ENCODE measurements around the gene PLAC8.

DNA sequence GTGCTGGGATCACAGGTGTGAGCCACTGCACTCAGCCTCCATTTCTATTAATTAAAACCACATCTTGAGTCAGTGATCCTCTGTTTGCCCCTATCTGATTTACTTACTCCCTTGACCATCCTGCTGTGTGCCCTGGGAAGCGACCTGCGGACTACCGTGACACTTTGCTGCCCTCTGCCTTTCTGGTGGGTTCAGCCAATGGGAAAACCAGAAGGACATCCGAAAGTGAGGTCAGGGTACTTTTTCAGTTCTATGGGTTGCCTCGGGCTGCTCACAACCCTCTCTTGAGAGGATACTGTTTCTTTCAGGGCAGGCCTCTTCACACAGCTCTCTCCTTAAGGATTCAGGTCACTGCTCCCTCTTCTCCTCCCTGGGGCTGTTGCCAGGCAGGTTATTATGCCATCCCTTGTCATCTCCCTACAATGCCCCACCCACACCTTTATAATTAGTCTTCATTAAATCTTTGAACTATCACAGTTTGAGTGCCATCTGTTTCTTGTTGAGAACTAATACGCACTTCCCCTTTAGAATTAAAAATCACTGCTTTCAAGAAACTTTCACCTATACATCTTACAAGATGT is 21.4 kb downstream of the PLAC8 start:
- no peak for TF ChIP-seq POLR2A (IDR thresholded peaks at IDR 0.05; ENCODE audit: control extremely low read depth in 1 of 2, low read depth in 2 of 2, low read length in 2 of 2)
- TF ChIP-seq RFX5 (IDR thresholded peaks at IDR 0.05; ENCODE audit: borderline replicate concordance, low read depth, low read length): peak; percentile 61; the same call in 1 of the 2 replicates
- TF ChIP-seq CEBPB (IDR thresholded peaks at IDR 0.05; ENCODE audit: low read depth, low read length): peak; percentile 34; the same call in 1 of the 2 replicates
- TF ChIP-seq, protein P1, sequence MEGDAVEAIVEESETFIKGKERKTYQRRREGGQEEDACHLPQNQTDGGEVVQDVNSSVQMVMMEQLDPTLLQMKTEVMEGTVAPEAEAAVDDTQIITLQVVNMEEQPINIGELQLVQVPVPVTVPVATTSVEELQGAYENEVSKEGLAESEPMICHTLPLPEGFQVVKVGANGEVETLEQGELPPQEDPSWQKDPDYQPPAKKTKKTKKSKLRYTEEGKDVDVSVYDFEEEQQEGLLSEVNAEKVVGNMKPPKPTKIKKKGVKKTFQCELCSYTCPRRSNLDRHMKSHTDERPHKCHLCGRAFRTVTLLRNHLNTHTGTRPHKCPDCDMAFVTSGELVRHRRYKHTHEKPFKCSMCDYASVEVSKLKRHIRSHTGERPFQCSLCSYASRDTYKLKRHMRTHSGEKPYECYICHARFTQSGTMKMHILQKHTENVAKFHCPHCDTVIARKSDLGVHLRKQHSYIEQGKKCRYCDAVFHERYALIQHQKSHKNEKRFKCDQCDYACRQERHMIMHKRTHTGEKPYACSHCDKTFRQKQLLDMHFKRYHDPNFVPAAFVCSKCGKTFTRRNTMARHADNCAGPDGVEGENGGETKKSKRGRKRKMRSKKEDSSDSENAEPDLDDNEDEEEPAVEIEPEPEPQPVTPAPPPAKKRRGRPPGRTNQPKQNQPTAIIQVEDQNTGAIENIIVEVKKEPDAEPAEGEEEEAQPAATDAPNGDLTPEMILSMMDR (IDR thresholded peaks at IDR 0.05; ENCODE audit: control extremely low read depth in 1 of 3, insufficient read depth in 1 of 3, low read depth in 1 of 3, low read length in 3 of 3): peak; percentile 55 to 63 (median 62)
- TF ChIP-seq GABPA (IDR thresholded peaks at IDR 0.05; ENCODE audit: borderline replicate concordance, insufficient read depth, low read length): no peak
- TF ChIP-seq RAD21 (IDR thresholded peaks at IDR 0.05 in 1 of 2, conservative IDR thresholded peaks at IDR 0.05 in 1 of 2; ENCODE audit: low read depth in 2 of 2, low read length in 2 of 2): peak; percentile 74 to 80
- no peak for TF ChIP-seq SIN3A (conservative IDR thresholded peaks at IDR 0.05 in 1 of 2, IDR thresholded peaks at IDR 0.05 in 1 of 2; ENCODE audit: low read depth in 1 of 2, low read length in 2 of 2)
- no peak for TF ChIP-seq HDAC6 (IDR thresholded peaks at IDR 0.05; ENCODE audit: low read depth, low read length)
- no peak for TF ChIP-seq ZNF274 (IDR thresholded peaks at IDR 0.05; ENCODE audit: borderline replicate concordance, extremely low read depth, low read length)
- TF ChIP-seq EP300 (IDR thresholded peaks at IDR 0.05; ENCODE audit: borderline replicate concordance in 1 of 2, low read depth in 2 of 2, low read length in 2 of 2): no peak
- TF ChIP-seq YY1 (IDR thresholded peaks at IDR 0.05; ENCODE audit: low read depth, low read length): no peak
